Stimulated activated CD8-positive, alpha-beta memory T cell treated with anti-CD3 and anti-CD28 coated beads, Interleukin-4, amount 100 ng/mL, for 4 hours (primary cell): Measurements from ENCODE around the gene APELA.
"Not testable (repeated sequence)": the region's sequence is repeated elsewhere in the genome, so short reads cannot be mapped to it uniquely, and the experiment has no call there.

Experiments
- DNase-seq, 2 donors: peaks; one replicate each; pipeline ENCODE4 v3.0.0-alpha.2; 2020; ENCODE audit warnings: low read depth in 2 of 2, low spot score in 1 of 2

The APELA gene, protein sequence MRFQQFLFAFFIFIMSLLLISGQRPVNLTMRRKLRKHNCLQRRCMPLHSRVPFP

DNA sequence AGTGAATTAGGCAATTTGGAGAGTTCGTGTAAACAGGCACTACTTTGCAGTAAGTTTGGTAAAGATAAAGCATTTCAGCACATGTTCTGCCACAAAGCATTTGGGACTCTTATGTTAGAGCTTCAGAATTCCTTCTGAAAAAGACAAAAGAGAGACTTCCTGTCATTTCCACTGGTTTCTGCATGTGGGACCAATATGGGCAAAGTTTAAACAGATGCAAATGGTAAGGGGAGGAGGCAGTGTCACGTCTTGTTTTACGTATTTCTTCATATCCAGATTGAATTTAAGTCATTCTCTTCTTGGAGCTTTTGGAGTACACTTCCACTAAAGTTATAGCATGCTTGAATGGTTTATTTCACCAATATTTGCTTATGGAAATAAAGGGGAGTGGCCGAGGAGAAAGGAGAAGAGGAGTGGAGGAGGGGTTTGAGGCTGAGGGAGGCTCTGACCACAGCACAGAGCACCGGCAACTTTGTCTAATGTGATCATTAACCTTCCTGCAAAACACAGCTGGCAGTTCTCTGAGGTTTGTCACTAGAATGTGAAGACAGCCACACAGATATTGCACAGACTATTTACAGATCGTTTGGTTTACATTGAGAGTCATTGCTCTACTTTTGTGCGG is at the start of gene APELA:
APELA (plus strand) TSS at position 479 of the 625 bp plus-strand sequence. CDS start 154 bp downstream, outside the sequence.
- no peak for DNase-seq

DNA sequence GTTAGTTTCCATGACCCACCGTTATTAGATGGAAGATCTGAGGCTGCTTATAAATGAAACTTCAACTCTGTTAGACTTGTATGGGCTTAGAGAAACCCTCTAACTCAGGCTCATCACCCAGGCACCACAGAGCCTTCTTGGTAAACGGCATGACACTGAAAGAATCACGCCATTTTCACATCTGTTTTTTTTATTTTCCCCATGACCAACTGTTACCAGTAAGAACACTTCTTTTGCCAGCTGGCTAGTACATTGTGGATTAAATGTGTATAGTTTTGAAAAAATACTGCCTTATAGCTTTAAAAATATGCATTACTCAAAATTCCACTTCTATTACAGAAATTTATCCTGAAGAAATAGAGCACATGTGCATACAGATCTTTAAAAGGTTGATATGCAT is 48.0 kb upstream of the APELA start:
- no peak for DNase-seq

DNA sequence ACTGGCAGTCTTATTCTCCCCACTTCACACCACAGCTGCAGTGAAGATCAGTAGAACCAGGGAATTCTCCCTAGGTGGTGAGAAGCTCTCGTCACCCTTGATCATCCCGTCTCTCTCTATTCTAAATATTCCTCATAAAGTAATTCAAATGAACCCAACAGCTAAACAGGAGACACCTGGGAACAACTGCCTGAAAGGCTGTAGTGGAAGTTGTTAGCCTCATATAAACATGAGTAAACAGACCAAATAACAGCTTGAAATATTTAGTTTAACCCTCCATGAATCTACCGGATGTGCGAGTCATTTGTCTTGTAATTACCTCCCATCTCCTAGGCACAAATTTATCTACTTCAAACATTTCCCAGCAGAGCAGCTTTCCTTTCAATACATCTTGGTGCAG is 30.4 kb upstream of the APELA start:
- no peak for DNase-seq

DNA sequence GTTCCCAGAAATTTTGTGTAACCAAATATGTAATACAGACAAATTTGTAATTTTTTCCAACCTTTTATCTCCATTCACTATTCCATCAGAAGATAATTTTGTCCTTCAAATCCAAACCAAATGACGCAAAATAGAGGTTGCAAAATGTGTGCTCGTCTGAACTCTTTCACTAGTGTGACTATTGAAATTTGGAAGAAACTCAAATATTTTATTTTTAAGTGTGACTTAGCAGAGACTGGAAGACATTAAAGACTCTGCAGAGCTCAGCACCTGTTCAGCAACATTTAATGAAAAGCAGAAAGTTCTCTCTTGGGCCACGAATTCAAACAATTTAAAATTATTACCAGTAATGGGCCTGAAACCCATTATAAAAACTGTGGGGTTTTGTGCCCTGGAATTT is 30.0 kb upstream of the APELA start:
- no peak for DNase-seq

DNA sequence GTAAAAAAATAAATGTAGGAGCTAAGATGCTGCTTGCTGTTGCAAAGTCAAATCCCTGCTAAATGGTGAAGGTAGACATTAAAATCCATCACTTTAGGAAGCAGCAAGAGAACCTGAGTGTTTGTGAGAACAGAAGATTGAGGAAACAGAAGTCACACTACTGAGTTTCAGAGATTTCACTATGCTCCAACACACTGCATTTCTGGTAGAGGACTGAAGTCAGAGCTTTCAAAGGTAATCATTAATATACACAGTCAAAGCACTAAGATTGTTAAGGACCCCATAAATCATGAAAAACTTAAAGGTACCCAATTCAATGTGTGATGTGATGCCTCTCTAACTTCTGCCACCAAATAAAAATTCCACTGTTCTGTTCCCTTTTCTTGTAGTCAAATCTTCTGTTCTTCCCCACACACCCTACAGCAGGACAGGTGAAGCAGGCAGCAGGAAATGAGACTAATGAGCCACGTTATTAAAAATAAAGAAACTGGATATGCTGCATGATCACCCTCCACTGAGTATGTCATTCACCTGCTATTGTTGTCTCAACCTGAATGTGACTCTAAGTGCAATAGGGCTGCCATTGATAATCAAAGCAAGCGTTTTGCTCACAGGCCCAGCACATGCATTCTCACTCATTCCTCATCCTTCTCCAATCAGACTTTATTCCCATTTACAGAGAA is 28.9 kb upstream of the APELA start:
- DNase-seq: no peak

DNA sequence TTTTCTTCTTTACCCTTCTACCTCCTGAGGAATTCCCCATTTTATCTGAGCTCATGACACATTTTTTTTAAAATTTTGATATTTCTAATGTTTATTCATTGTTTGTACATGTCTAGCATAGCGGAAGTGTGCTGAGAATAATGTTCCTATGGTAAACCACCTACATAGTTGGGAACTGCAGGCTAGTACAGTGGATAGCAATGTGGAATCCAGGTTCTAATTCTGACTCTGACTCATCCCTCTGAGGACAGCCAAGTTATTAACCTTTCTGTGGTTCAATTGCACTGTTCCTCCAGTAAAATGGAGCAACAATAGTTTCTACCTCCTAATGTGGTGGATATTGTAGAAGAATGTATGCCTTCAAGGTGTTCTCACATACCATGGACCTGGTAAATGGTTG is 20.6 kb upstream of the APELA start:
- DNase-seq: no peak

DNA sequence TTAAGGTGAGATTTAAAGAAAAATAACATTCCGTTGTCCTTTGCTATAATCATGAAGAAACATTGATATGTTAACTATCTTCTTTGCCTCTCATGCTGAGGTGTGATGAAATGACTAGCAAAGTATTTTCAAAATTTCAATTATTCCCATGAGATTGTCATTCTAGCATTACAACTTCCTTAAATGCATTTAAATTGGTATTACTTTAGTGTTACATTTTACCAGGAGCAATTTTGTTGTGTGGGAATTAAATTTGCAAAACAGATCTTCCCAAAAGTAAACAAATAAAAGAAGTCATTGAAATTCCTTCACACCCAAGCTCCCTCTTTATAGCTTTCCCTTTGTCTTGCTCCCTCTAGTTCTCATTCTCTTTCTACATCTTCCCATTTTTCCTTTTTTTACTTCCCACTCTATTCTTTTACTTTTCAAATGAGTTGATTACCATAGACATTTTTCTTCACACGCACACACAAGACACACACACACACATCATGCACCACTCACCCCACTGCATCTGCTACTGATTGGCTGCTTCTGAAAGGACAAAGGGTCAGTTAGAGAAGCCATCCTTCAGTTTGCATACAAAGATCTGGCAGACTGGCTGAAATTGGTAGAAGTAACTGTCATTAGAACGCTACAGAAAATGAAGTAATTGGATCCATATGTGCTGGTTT is 10.0 kb upstream of the APELA start:
- no peak for DNase-seq

DNA sequence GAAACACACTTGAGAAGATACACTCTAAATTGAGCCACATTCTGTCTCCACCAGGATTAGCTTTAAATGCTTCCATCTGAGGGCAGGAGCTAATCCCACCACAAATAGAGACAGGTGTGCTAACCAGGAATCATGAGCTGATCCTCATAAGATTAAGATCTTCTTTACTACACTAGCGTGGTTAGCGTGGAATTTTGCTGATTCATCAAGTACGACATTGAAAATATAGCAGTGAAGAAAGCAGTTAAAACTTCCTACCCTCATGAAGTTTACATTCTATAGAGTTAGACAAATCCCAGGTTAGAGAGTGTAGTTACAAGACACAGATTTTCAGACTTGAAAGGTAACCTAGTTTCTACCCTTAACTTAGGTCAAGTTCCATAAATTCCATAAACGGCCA is 5.3 kb upstream of the APELA start:
- no peak for DNase-seq

DNA sequence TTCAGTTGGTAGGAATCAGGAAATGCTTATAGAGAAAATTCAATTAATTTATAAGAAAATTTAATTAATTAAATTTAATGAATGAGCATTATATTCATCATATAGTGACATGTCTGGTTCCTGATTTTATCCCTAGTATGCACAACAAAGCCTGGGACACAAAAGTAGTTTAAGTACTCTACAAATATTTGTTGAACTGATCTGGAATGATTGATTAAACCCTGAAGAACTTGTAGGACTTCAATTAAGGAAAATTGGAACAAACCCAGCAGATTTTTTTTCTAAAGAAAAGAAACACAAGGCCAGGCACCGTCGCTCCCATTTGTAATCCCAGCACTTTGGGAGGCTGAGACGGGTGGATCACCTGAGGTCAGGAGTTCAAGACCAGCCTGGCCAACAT is 4.5 kb upstream of the APELA start:
- DNase-seq: no peak

DNA sequence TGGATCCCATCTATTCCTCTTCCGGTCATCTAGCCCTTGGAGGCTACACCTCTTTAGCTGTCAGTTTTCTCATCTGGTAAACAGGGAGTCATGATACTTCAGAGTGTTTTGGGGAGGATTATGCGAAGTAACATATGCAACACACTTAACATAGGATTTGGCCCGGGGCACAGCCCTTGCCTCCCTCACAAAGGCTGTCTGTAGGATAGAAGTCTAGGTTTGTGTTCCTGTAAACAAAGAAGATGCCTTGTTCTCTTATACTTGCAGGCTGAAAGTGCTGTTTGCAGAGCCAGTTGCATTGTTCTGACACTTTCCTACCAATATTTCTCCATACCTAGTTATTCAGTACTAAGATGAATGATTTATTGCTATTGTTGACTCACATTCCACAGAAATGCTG is 2.2 kb upstream of the APELA start:
- no peak for DNase-seq

DNA sequence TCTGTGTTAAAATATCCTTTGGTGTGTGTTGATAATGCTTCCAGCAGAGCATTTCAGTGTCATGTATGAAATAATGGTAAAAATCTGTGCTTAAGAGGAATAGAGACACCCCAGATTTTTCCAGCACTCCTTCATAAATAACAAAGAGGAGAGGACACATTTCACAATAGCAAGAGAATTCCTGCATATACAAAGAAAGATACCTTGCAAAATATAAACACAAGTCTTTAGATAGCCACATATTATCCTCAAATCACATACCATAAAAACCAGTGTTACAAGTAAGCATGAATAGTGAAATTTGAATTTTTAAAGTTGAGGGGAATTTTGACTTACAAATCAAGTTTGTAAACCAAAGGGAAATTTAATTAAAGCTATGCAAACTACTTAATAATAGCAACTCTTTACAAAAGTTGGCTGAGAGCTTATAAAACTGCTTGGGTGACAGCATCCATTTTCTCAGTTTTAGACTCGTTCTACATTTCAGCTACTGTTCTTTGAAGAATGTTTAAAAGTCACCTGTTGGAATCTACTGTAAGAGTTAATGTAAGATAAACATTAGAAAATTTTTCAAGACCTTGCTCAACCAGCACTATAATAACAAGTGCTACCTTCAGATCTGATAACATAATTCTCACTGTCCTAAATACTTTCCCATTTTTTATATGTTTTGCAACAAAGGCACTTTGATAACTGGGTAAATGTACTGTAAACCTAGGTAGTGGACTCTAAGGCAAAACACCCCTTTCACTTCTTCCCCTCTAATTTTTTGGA is 3.7 kb downstream of the APELA start:
- DNase-seq: no peak

DNA sequence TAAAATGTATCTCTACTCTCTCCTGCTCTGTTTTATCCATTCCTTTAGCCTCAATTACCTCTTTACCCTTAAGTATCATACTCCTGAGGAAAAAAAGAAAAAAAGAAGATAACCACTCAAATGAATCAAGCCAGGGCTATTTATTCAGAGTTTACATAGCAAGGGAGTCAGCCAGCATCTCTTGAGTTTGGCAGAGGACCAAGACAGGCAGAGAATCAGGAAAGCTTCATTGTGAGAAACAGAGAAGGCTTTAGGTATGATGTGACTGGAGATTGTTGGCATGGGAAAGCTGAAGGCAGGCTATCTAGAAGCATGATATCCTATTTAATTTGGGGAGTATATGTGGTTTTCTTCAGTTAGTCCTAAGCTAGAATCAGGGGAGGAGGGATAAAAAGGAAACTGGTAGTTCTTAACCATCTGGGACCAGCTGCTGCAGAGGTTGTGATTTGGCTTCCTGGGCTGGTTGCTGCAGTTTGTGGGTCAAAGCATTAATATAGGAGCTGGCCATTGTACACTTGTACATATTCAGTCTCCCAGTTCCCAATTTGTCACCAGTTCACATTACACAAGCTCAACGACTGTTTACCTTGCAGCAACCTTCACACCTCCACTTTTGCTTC is 11.2 kb downstream of the APELA start:
- DNase-seq: no peak

DNA sequence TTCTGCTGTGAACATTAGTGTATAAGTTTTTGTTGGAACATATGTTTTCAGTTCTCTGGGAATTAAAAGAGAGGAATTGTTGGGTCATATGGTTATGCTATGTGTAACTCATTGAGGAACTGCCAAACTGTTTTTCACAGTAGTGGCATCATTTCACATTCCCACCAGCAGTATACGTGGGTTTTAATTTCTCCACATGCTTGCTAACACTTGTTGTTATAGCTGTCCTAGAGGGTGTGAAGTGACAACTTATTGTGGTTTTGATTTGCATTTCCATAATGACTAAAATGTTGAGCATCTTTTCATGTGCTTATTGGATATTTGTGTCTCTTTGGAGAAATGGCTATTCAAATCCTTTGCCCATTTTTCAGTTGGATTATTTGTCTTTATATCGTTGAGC is 13.7 kb downstream of the APELA start:
- DNase-seq: no peak

DNA sequence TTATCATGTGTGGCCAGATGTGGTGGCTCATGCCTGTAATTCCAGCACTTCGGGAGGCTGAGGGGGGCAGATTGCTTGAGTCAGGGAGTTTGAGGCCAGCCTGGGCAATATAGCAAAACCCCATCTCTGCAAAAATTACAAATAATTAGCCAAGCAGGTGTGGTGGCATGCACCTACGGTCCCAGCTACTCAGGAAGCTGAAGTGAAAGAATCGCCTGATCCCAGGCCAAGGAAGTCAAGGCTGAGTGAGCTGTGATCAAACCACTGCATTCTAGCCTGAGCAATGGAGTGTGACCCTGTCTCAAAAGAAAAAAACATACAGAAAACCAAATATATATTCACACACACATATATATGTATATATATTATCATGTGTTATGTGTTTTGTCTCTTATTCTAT is 15.0 kb downstream of the APELA start:
- no peak for DNase-seq

DNA sequence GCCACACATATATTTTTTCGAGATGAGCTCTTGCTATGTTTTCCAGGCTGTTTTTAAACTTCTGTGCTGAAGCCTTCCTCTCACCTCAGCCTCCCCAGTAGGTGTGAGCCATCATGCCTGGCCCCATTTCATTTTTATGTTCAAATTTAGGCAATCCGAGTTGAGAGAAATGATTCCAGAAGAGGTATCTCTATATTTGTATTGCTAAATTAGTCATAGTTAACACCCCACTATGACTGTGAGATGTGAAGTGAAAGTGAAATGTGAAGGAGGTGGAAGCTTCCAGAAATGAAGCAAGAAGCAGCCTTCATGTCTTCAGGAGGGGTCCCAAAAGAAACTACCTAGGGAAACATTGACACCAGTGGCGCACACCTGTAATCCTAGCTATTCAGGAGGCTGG is 17.7 kb downstream of the APELA start:
- DNase-seq: no peak

DNA sequence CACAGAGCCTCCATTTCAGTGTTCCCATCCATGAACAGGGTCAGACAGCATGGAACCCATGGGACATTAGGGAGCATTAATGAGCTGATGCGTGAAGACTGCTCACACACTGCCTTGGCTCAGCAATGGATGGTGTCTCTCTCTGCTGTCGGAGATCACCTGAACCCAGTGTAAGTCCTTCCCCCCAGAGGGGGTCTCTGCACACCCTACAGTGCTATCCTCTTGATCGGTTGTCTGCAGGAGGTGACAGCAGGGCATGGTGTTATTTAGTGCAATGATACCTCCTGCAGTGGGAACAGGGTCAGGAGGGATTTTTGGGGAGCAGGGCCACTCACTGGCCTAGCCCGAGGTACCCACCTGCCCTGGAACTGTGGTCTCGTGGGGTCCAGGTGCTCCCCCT is 25.6 kb downstream of the APELA start:
- no peak for DNase-seq

DNA sequence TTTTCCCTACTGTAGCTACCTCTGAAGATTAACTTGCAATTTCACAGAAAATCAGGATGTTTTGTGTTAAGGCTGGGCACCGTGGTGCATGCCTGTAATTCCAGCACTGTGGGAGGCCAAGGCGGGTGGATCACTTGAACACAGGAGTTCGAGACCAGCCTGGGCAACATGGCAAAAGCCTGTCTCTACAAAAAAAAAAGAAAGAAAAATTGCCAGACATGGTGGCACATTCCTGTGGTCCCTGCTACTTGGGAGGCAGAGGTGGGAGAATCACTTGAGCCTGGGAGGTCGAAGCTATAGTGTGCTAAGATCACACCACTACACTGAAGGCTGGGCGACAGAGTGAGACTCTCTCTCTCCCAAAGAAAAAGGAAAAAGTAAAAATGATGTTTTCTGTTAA is 27.4 kb downstream of the APELA start:
- no peak for DNase-seq

DNA sequence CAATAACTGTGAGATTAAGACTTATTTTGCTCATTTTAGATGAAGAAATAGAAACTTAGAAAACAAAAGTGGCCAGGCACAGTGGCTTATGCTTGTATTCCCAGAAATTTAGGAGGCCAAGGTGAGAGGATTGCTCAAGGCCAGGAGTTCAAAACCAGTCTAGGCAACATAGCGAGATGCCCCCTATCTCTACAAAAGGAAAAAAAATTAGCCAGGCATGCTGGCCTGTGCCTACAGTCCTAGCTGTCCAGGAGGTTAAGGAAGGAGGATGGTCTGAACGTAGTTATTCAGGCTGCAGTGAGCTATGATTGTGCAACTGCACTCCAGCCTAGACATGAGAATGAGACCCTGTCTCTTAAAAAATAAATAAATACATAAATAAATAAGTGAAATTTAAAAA is 28.0 kb downstream of the APELA start:
- DNase-seq: no peak

DNA sequence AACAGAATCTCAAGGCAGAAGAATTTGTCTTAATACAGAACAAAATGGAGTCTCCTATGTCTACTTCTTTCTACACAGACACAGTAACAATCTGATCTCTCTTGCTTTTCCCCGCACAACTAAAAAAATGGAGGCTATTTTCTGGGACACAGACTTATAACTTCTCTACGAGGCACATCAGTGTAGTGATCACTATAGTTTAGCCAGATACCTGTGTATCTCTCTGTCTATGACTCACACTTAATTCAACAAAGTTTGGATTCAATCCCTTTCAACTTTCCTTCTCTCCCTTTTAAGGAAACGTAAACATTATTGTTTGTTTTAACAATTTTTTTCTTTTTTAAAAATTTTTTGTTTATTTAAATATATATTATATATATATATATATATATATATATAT is 29.4 kb downstream of the APELA start:
- DNase-seq: no peak

DNA sequence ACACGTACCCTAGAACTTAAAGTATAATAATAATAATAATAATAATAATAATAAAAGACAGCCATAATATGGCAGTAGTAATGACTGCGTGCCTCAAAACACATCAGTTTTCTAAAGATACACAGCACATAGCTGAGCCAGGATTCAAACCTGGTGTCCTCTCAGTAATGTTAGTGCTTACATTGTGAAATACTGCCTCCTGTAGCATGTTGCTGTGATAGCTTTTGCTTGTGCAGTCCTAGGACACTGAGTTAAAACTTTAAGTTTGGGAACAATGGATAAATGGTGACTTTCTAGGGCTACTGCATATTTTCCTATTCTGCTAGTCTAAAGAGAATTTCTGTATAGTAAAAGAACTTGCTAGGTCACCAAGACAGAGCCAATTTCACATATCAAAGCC is 36.5 kb downstream of the APELA start:
- not testable (repeated sequence) for DNase-seq

DNA sequence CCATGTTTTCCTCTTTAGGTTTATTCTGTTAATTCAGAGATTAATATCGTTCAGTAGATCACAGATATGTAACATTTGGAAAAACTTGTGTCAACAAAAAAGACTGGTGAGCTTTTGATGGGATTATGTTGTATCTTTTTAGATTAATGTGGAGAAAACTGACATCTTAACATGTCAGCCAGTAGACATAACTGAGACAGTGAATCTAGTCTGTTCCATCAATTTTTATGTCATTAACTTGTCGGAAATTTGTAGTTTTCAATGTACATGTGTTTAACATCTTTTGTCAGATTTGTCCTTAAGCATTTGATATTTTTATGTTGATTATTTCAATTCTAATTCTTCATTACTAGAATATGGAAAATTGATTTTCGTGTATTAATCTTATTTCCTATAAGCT is 42.0 kb downstream of the APELA start:
- DNase-seq: no peak
